HEK293 (cell line): ENCODE measurements around the gene QRFPR.

Experiments
- BCL11A ChIP-seq: fragments of 450-650 bp; formaldehyde crosslinking; IDR thresholded peaks from 2 replicates; pipeline ENCODE4 v1.5.1; 2016; ENCODE audit warnings: low read depth, missing biosample characterization, missing genetic modification characterization
- GLIS2 ChIP-seq: fragments of 450-650 bp; formaldehyde crosslinking; IDR thresholded peaks from 2 replicates; pipeline ENCODE4 v1.5.1; 2016; ENCODE audit warnings: missing biosample characterization, missing genetic modification characterization
- HIC1 ChIP-seq: fragments of 450-650 bp; formaldehyde crosslinking; IDR thresholded peaks from 2 replicates; pipeline ENCODE4 v1.5.1; 2016; ENCODE audit warnings: missing biosample characterization, missing genetic modification characterization
- INSM2 ChIP-seq: fragments of 450-650 bp; formaldehyde crosslinking; IDR thresholded peaks from 2 replicates; pipeline ENCODE4 v1.5.1; 2016; ENCODE audit warnings: missing biosample characterization, missing genetic modification characterization
- KLF10 ChIP-seq: fragments of 450-650 bp; IDR thresholded peaks from 2 replicates; pipeline ENCODE4 v1.5.1; 2018; ENCODE audit warnings: missing biosample characterization, mild to moderate bottlenecking, missing genetic modification characterization
- PRDM4 ChIP-seq: fragments of 450-650 bp; formaldehyde crosslinking; IDR thresholded peaks from 2 replicates; pipeline ENCODE4 v1.5.1; 2017; ENCODE audit warnings: missing biosample characterization, missing genetic modification characterization
- SP2 ChIP-seq: fragments of 450-650 bp; formaldehyde crosslinking; IDR thresholded peaks from 2 replicates; pipeline ENCODE4 v1.5.1; 2016; ENCODE audit warnings: missing biosample characterization, missing genetic modification characterization
- ZIC2 ChIP-seq: fragments of 450-650 bp; formaldehyde crosslinking; IDR thresholded peaks from 2 replicates; pipeline ENCODE4 v1.5.1; 2016; ENCODE audit warnings: missing biosample characterization, missing genetic modification characterization
- ZNF175 ChIP-seq: fragments of 450-650 bp; formaldehyde crosslinking; IDR thresholded peaks from 2 replicates; pipeline ENCODE4 v1.5.1; 2016; ENCODE audit warnings: missing biosample characterization, missing genetic modification characterization
- ZNF311 ChIP-seq: fragments of 450-650 bp; formaldehyde crosslinking; IDR thresholded peaks from 2 replicates; pipeline ENCODE4 v1.5.1; 2017; ENCODE audit warnings: missing biosample characterization, missing genetic modification characterization, borderline replicate concordance
- ZNF426 ChIP-seq: fragments of 450-650 bp; formaldehyde crosslinking; IDR thresholded peaks from 2 replicates; pipeline ENCODE4 v1.5.1; 2017; ENCODE audit warnings: missing biosample characterization, missing genetic modification characterization, mild to moderate bottlenecking, inconsistent platforms, moderate library complexity
- ZNF473 ChIP-seq: fragments of 450-650 bp; formaldehyde crosslinking; IDR thresholded peaks from 2 replicates; pipeline ENCODE4 v1.5.1; 2017; ENCODE audit warnings: missing biosample characterization, missing genetic modification characterization
- ZNF518A ChIP-seq: fragments of 450-650 bp; formaldehyde crosslinking; conservative IDR thresholded peaks from 2 replicates; pipeline ENCODE4 v1.5.1; 2016; ENCODE audit warnings: low read depth, missing biosample characterization, missing genetic modification characterization
- ZNF561 ChIP-seq: fragments of 450-650 bp; IDR thresholded peaks from 2 replicates; pipeline ENCODE4 v1.5.1; 2018; ENCODE audit warnings: missing biosample characterization, missing genetic modification characterization, borderline replicate concordance
- ZSCAN18 ChIP-seq: fragments of 450-650 bp; formaldehyde crosslinking; IDR thresholded peaks from 2 replicates; pipeline ENCODE4 v1.5.1; 2016; ENCODE audit warnings: missing biosample characterization, missing genetic modification characterization
- ZSCAN30 ChIP-seq: fragments of 450-650 bp; IDR thresholded peaks from 2 replicates; pipeline ENCODE4 v1.5.1; 2018; ENCODE audit warnings: missing biosample characterization, mild to moderate bottlenecking, missing genetic modification characterization, moderate library complexity

QRFPR gene

GRCh38 chr4:121380776-121381462 is at the start of gene QRFPR (continued):
- no peak for TF ChIP-seq ZSCAN18 (tag by site-specific recombination)
- peak; percentile 51; the same call in 1 of the 2 replicates for TF ChIP-seq ZNF561 (tag by site-specific recombination)
- no peak for TF ChIP-seq ZNF311 (tag by site-specific recombination)
- no peak for TF ChIP-seq ZSCAN30 (tag by site-specific recombination)
- no peak for TF ChIP-seq ZNF175 (tag by site-specific recombination)
- TF ChIP-seq PRDM4 (tag by site-specific recombination): peak; percentile 58; the same call in 1 of the 2 replicates
- TF ChIP-seq HIC1 (tag by site-specific recombination): 0 out of 2 replicates have a peak, but pooled peaks have one; percentile 31
- no peak for TF ChIP-seq ZNF426 (tag by site-specific recombination)
- 0 out of 2 replicates have a peak, but pooled peaks have one; percentile 11 for TF ChIP-seq ZNF518A (tag by site-specific recombination)
- peak; percentile 65 for TF ChIP-seq SP2 (tag by site-specific recombination)
- no peak for TF ChIP-seq BCL11A
- no peak for TF ChIP-seq ZNF473 (tag by site-specific recombination)
- peak; percentile 85 for TF ChIP-seq KLF10 (tag by site-specific recombination)
- TF ChIP-seq INSM2 (tag by site-specific recombination): no peak
- peak; percentile 90 for TF ChIP-seq GLIS2 (tag by site-specific recombination)
- peak; percentile 29 for TF ChIP-seq ZIC2 (tag by site-specific recombination)
